Lung (tissue), 12 donors: ENCODE results near the gene SPACDR. TPM values are rescaled to one million over a fixed set of nuclear protein-coding genes. Genes with fewer than 3 reads are reported as not detected.

Experiments
- ATAC-seq: fragments of 200-7000 bp; cut with Tn5 transposase; one replicate; pipeline ENCODE4 v1.9.1; 2020; ENCODE audit warnings: moderate number of reproducible peaks; ENCODE audit not compliant: insufficient read depth, low FRiP score
- DNase-seq, 3 donors: peaks; one replicate each; pipeline ENCODE4 v3.0.0-alpha.2; 2013 to 2017
- H3K27ac ChIP-seq, 2 donors: one replicate each; pipeline ENCODE4 v1.5.1; 2013; ENCODE audit warnings: mild to moderate bottlenecking in 2 of 2, moderate library complexity in 2 of 2, control low read depth in 1 of 2, inconsistent platforms in 1 of 2, low read depth in 1 of 2, low read length in 1 of 2
- H3K27me3 ChIP-seq, 3 donors: one replicate each; pipeline ENCODE4 v1.5.1; 2013; ENCODE audit warnings: low read length in 2 of 3; ENCODE audit not compliant: control insufficient read depth in 3 of 3, insufficient read depth in 3 of 3
- H3K36me3 ChIP-seq, 4 donors: one replicate each; pipeline ENCODE4 v1.5.1; 2013; ENCODE audit warnings: low read length in 4 of 4, mild to moderate bottlenecking in 1 of 4, moderate library complexity in 1 of 4; ENCODE audit not compliant: control insufficient read depth in 4 of 4, insufficient read depth in 4 of 4
- H3K4me1 ChIP-seq, 5 donors: one replicate each; pipeline ENCODE4 v1.5.1; 2013; ENCODE audit warnings: low read length in 5 of 5, mild to moderate bottlenecking in 2 of 5, moderate library complexity in 1 of 5; ENCODE audit not compliant: control insufficient read depth in 5 of 5, insufficient read depth in 5 of 5
- H3K4me3 ChIP-seq: one replicate; pipeline ENCODE4 v1.5.1; 2013; ENCODE audit warnings: mild to moderate bottlenecking, control low read depth, moderate library complexity
- H3K9ac ChIP-seq, 2 donors: one replicate each; pipeline ENCODE4 v1.5.1; 2013; ENCODE audit warnings: low read length in 2 of 2, control low read depth in 1 of 2; ENCODE audit not compliant: insufficient read depth in 1 of 2
- H3K9me3 ChIP-seq, 4 donors: one replicate each; pipeline ENCODE4 v1.5.1; 2013; ENCODE audit warnings: low read length in 3 of 4, mild to moderate bottlenecking in 1 of 4, moderate library complexity in 1 of 4; ENCODE audit not compliant: control insufficient read depth in 4 of 4, insufficient read depth in 3 of 4
- CTCF ChIP-seq: IDR thresholded peaks from 2 replicates; pipeline ENCODE4 v1.5.1; 2012; ENCODE audit warnings: mild to moderate bottlenecking; ENCODE audit errors: control extremely low read depth, extremely low read depth
- WGBS, 2 donors: extraction: QIAGEN DNeasy Blood & Tissue Kit; methylation state at CpG; one replicate each; pipeline ENCODE4 v1.1.7; 2013; 5-methylcytosine and 5-hydroxymethylcytosine counted together
- polyA plus RNA-seq, 2 donors: library from polyadenylated mRNA; stranded (reverse); fragments of 200-250 nt; gene quantifications; one replicate each; pipeline ENCODE4 v1.2.1, GENCODE V29; 2013
- total RNA-seq, 2 donors: library from RNA; depleted of rRNA in 1 of 2; stranded (reverse); fragments of >200 nt in 1 of 2; gene quantifications; one replicate each; pipeline ENCODE4 v1.2.1, GENCODE V29; 2014 to 2021
- donor health status: control.
- donor health status: control.
- donor health status: Bipolar disorder and iron deficiency.
- donor health status: healthy.
- donor health status: DM: yes; HTN: yes; CAD: no.

SPACDR gene
- total and polyA plus RNA-seq, 4 donors, result 0.54 to 2.0 (median 0.83) TPM

GRCh38 chr7:100434297-100435144, 29.5 kb downstream of the SPACDR start:
- H3K9me3 ChIP-seq, result no peaks in the 10 kb centered on the region
- DNase-seq (no peak), ATAC-seq (no peak)
- WGBS, 2 donors, result 83 to 88% methylated on average over 22 of the region's 22 CpGs
- H3K27ac ChIP-seq, result peak overlapping the region in 1 of 2 donors; percentile 96
- no peak for TF ChIP-seq CTCF
- H3K27me3 ChIP-seq, result no peaks in the 10 kb centered on the region
- no peak overlapping the region for H3K9ac ChIP-seq
- H3K4me1 ChIP-seq, result peaks cover 4 to 28% (median 13%) of the 10 kb centered on the region in 5 donors
- H3K4me3 ChIP-seq, result no peak overlapping the region
- peaks cover 4 to 28% (median 18%) of the 10 kb centered on the region in 4 donors for H3K36me3 ChIP-seq

GRCh38 chr7:100433592-100434296, 30.3 kb downstream of the SPACDR start:
- WGBS, 2 donors, result 79 to 80% methylated on average over 10 of the region's 10 CpGs
- no peak for TF ChIP-seq CTCF
- no peak overlapping the region for H3K9ac ChIP-seq
- peaks cover 4 to 28% (median 13%) of the 10 kb centered on the region in 5 donors for H3K4me1 ChIP-seq
- H3K27me3 ChIP-seq, result no peaks in the 10 kb centered on the region
- no peak overlapping the region for H3K4me3 ChIP-seq
- H3K36me3 ChIP-seq, result peaks cover 4 to 28% (median 18%) of the 10 kb centered on the region in 4 donors
- ATAC-seq (no peak), DNase-seq (no peak)
- H3K27ac ChIP-seq, result no peak overlapping the region
- no peaks in the 10 kb centered on the region for H3K9me3 ChIP-seq

DNA sequence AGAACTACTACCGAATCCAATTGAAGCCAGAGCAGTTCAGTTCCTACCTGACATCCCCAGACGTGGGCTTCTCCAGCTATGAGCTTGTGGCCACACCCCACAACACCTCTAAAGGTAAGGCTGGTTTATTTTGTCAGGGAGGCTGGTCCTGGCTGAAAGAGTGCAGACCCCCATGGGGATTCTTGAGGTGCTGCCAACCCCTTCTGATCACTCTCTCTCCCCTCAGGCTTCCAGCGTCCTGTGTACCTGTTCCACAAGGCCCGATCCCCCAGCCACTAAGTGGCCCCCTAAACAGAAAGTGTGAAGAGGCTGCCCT, 30.8 kb downstream of the SPACDR start:
- Histone ChIP-seq H3K36me3 (peaks cover 4 to 28% (median 18%) of the 10 kb centered on the region in 4 donors), H3K4me3 (no peak overlapping the region), H3K27ac (no peak overlapping the region), H3K4me1 (peaks cover 4 to 28% (median 13%) of the 10 kb centered on the region in 5 donors), H3K9ac (no peak overlapping the region), H3K27me3 (no peaks in the 10 kb centered on the region), H3K9me3 (no peaks in the 10 kb centered on the region)
- 76% methylated on average over 4 of the region's 4 CpGs for WGBS, 2 donors
- TF ChIP-seq CTCF, result no peak
- ATAC-seq (no peak), DNase-seq (no peak)
